Heart left ventricle (tissue), 13 donors: ENCODE results near the gene KCNMB3.
"Not testable (repeated sequence)": the region's sequence is repeated elsewhere in the genome, so short reads cannot be mapped to it uniquely, and the experiment has no call there.

Experiments used
- CTCF ChIP-seq, 12 donors: fragments of 200-600 bp; sonication (generic) in 4 of 12; IDR thresholded peaks; one replicate each; pipeline versions ENCODE4 v1.5.0 to v1.8.0; 2018 to 2022; ENCODE audit warnings: antibody characterized with exemption in 12 of 12, mild to moderate bottlenecking in 5 of 12
- POLR2A ChIP-seq, 2 donors: fragments of 450-650 bp; IDR thresholded peaks; one replicate each; pipeline ENCODE4 v1.6.1; 2017; ENCODE audit warnings: antibody characterized with exemption in 2 of 2, mild to moderate bottlenecking in 2 of 2, moderate library complexity in 2 of 2
- donor health status: ischemic (EF 13 %, LVEDD 7.1; RV severe dilation, severe dysfunction).
- donor health status: DM: no; HTN: yes; CAD: no.
- donor health status: DM: no; HTN: no; CAD: no.
- donor health status: ischemic (EF 25% LVEDD 6.9; RV normal size, moderate dysfunction).
- donor health status: ischemic (EF 25% LVEDD 5.7; RV mildly dilated, moderate dysfunction).
- donor health status: ischemic (EF 35%, LVEDD 5.7; RV mildly dilated, moderate dysfunction).
- donor health status: nonischemic (EF 11% LVEDD 7.7; RV severe dilation, severe dysfunction).
- donor health status: DM: yes; HTN: yes; CAD: no.
- donor health status: PGD.
- donor health status: ischemic (EF 29% LVEDD 5.4; RV normal size, mild dysfunction).
- donor health status: nonischemic (EF 23%, LVEDD 6.1; RV moderate dilation, normal function).

DNA sequence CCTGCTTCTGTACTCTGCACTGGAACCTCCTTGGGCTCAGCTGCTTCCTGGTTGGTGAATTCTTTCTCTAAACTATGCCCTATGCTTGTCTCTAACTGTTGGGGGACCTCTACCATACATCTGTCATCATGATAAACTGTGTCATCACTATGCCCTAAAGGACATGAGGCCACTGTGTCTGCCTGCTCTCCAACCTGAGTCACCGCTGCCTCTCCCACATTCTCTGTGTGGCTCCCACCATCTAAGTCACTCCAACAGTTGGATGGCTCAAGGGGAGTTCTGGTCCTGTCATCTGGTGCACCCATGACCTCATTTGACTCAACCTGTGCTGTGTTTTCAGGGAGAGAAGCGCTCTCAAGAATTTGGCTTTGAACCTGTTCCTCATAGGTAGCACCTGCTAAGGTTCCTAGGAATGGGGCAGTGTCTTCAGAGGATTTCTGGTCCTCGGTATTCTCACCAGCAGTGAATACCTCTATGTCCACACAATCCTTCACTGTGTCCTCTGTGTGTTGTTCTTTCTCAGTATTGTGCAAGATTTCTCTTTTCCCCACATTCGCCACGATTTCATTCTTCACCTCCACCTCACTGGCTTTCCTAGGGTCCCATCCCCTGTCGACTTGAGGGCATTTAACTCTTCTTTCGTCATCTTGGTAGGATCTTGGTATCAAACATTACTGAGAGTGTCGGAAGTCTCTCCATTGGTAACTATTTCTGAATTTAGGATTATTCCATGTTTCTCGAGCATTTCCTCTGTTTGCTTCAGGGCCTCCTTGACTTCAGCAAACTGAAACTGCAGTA, 9.2 kb upstream of the KCNMB3 start:
- not testable (repeated sequence) for TF ChIP-seq CTCF, POLR2A (IDR thresholded peaks at IDR 0.05)
